ENCODE results near the gene AADACL2. TPM values are rescaled to one million over a fixed set of nuclear protein-coding genes. Genes with fewer than 3 reads are reported as not detected.

AADACL2 gene
- total RNA-seq, 1 donor = not detected

DNA sequence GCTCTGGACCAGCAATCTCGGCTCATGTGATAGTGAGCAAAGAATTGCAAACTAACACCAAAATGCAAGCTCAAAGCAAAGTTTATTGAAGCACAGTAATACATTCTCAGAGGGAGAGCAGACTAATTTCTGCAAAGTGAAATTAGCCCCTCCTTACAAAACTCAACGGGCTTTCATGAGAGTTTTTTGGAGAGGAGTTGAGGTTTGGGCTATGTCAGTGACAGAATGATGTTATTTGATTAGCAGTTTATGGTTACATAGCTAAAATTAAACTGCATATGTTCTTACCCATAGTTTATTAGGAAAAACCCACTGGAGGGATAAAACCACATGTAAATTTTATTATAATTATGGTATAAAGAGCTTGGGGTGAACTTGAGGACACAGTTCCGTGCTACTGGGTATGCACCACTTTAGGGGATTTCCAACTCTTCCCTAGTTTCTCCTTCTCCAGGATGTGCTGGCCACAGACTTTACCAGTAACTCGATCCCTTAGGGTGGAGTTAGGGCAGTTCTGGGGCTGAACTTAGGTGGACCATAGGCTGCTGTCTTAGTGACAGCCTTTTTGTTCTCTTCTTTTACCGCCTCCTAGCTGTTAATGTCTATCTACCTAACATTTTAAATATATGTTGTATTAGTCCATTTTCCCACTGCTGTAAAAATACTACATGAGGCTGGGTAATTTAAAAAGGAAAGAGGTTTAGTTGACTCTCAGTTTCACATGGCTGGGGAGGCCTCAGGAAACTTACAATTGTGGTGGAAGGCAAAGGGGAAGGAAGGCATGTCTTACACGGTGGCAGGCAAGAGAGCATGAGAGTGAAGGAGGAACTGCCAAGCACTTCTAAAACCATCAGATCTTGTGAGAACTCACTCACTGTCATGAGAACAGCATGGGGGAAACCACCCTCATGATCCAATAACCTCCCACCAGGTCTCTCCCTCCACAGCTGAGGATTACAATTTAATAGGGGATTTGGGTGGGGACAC lies 8.9 kb upstream of the AADACL2 start:
- H4K20me1 ChIP-seq (ENCODE audit: insufficient read depth, low read length) = no peaks in the 10 kb centered on the region
- no peaks in the 10 kb centered on the region for H3K9me3 ChIP-seq (ENCODE audit: low read depth, low read length)
- H2AFZ ChIP-seq (ENCODE audit: low read length) = peak overlapping the region; percentile 54
- H3K27ac ChIP-seq (ENCODE audit: low read depth, low read length) = no peak overlapping the region
- no peak for DNase-seq (ENCODE audit: insufficient read length, low spot score, missing footprints)
- TF ChIP-seq, protein P1, sequence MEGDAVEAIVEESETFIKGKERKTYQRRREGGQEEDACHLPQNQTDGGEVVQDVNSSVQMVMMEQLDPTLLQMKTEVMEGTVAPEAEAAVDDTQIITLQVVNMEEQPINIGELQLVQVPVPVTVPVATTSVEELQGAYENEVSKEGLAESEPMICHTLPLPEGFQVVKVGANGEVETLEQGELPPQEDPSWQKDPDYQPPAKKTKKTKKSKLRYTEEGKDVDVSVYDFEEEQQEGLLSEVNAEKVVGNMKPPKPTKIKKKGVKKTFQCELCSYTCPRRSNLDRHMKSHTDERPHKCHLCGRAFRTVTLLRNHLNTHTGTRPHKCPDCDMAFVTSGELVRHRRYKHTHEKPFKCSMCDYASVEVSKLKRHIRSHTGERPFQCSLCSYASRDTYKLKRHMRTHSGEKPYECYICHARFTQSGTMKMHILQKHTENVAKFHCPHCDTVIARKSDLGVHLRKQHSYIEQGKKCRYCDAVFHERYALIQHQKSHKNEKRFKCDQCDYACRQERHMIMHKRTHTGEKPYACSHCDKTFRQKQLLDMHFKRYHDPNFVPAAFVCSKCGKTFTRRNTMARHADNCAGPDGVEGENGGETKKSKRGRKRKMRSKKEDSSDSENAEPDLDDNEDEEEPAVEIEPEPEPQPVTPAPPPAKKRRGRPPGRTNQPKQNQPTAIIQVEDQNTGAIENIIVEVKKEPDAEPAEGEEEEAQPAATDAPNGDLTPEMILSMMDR (IDR thresholded peaks at IDR 0.05; ENCODE audit: extremely low read depth, low read depth, low read length) = no peak
- no peaks in the 10 kb centered on the region for H3K36me3 ChIP-seq (ENCODE audit: insufficient read depth, low read length)
- H3K4me3 ChIP-seq (ENCODE audit: insufficient read depth, low read length) = no peak overlapping the region
- H3K27me3 ChIP-seq (ENCODE audit: insufficient read depth, low read length) = no peaks in the 10 kb centered on the region
- H3K79me2 ChIP-seq (ENCODE audit: insufficient read depth, low read length) = no peaks in the 10 kb centered on the region
- no peaks in the 10 kb centered on the region for H3K4me1 ChIP-seq (ENCODE audit: insufficient read depth, low read length)
- H3K4me2 ChIP-seq (ENCODE audit: insufficient read depth, low read length) = no peak overlapping the region

DNA sequence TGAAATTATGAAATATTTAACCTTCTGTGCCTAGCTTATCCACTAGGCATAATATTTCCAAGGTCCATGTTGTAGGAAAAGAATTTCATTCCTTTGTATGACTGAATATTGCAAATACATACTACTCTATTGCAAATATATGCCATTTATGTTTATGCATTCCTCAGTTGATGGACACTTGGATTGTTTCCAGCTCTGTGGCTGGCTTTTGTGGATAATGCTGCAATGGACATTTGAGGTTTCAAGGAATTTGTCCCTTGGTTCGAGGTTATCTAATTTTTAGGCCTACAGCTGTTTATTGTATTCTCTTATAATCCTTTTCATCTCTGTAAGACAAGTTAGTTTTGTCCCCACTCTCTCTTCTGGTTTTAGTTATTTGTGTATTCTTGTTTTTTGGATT lies 7.7 kb upstream of the AADACL2 start:
- TF ChIP-seq, protein P1 (IDR thresholded peaks at IDR 0.05; ENCODE audit: extremely low read depth, low read depth, low read length) = no peak
- Histone ChIP-seq H3K4me2 (ENCODE audit: insufficient read depth, low read length) (no peak overlapping the region), H3K9me3 (ENCODE audit: low read depth, low read length) (no peaks in the 10 kb centered on the region), H2AFZ (ENCODE audit: low read length) (no peak overlapping the region), H3K4me3 (ENCODE audit: insufficient read depth, low read length) (no peak overlapping the region), H3K27me3 (ENCODE audit: insufficient read depth, low read length) (no peaks in the 10 kb centered on the region), H3K4me1 (ENCODE audit: insufficient read depth, low read length) (no peaks in the 10 kb centered on the region), H4K20me1 (ENCODE audit: insufficient read depth, low read length) (no peaks in the 10 kb centered on the region), H3K36me3 (ENCODE audit: insufficient read depth, low read length) (no peaks in the 10 kb centered on the region), H3K27ac (ENCODE audit: low read depth, low read length) (no peak overlapping the region), H3K79me2 (ENCODE audit: insufficient read depth, low read length) (no peaks in the 10 kb centered on the region)
- no peak for DNase-seq (ENCODE audit: insufficient read length, low spot score, missing footprints)

DNA sequence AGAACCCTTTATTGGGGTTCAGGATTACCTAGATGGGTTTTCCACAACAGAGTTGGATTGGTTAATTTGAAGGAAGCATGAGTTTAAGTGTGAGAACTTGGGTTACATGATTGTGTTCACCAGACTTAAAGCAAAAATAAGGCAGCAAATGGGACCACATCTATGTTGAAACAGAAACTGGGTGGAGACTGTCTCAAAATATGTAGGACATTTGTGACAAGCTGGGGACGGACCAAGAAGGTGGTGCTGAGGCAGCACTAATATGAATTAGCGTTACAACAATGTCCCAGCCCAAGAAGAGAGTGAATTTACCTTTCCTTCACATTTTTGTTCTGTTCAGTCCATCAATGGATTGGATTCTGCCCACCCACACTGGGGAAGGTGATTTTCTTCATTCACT lies 866 bp upstream of the AADACL2 start:
- H3K79me2 ChIP-seq (ENCODE audit: insufficient read depth, low read length) = no peaks in the 10 kb centered on the region
- TF ChIP-seq, protein P1 (IDR thresholded peaks at IDR 0.05; ENCODE audit: extremely low read depth, low read depth, low read length) = no peak
- no peak overlapping the region for H3K4me2 ChIP-seq (ENCODE audit: insufficient read depth, low read length)
- H2AFZ ChIP-seq (ENCODE audit: low read length) = no peak overlapping the region
- H3K4me3 ChIP-seq (ENCODE audit: insufficient read depth, low read length) = no peak overlapping the region
- H4K20me1 ChIP-seq (ENCODE audit: insufficient read depth, low read length) = no peaks in the 10 kb centered on the region
- H3K27ac ChIP-seq (ENCODE audit: low read depth, low read length) = no peak overlapping the region
- no peaks in the 10 kb centered on the region for H3K27me3 ChIP-seq (ENCODE audit: insufficient read depth, low read length)
- DNase-seq (ENCODE audit: insufficient read length, low spot score, missing footprints) = no peak
- H3K36me3 ChIP-seq (ENCODE audit: insufficient read depth, low read length) = no peaks in the 10 kb centered on the region
- no peaks in the 10 kb centered on the region for H3K9me3 ChIP-seq (ENCODE audit: low read depth, low read length)
- no peaks in the 10 kb centered on the region for H3K4me1 ChIP-seq (ENCODE audit: insufficient read depth, low read length)

DNA sequence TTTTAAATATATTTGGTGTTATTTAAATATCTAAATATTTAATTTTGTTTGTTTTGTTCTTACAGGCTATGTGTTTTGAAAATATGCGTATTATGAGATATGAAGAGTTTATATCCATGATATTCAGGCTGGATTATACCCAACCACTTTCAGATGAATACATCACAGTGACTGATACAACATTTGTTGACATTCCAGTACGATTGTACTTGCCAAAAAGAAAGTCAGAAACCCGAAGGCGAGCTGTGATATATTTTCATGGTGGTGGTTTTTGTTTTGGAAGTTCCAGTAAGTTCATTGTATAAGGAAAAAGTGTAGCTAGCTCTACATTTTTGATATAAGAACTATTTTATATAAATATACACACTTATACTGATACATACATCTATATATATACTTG lies 6.9 kb downstream of the AADACL2 start:
- Histone ChIP-seq H3K4me1 (ENCODE audit: insufficient read depth, low read length) (no peaks in the 10 kb centered on the region), H3K79me2 (ENCODE audit: insufficient read depth, low read length) (no peaks in the 10 kb centered on the region)
- DNase-seq (ENCODE audit: insufficient read length, low spot score, missing footprints) = no peak

More for the DNA sequence above, 6.9 kb downstream of the AADACL2 start:
- H3K4me3 ChIP-seq (ENCODE audit: insufficient read depth, low read length) = no peak overlapping the region
- H3K9me3 ChIP-seq (ENCODE audit: low read depth, low read length) = no peaks in the 10 kb centered on the region
- no peak overlapping the region for H2AFZ ChIP-seq (ENCODE audit: low read length)
- no peaks in the 10 kb centered on the region for H4K20me1 ChIP-seq (ENCODE audit: insufficient read depth, low read length)
- H3K36me3 ChIP-seq (ENCODE audit: insufficient read depth, low read length) = no peaks in the 10 kb centered on the region
- H3K27me3 ChIP-seq (ENCODE audit: insufficient read depth, low read length) = peaks cover 2% of the 10 kb centered on the region
- H3K4me2 ChIP-seq (ENCODE audit: insufficient read depth, low read length) = no peak overlapping the region
- H3K27ac ChIP-seq (ENCODE audit: low read depth, low read length) = no peak overlapping the region
- TF ChIP-seq, protein P1 (IDR thresholded peaks at IDR 0.05; ENCODE audit: extremely low read depth, low read depth, low read length) = no peak
